Esophagus squamous epithelium (tissue), 5 donors: ENCODE measurements around the gene LTBP1. TPM values are rescaled to one million over a fixed set of nuclear protein-coding genes. Genes with fewer than 3 reads are reported as not detected.

Experiments
- DNase-seq: peaks from one replicate; lab custom pipeline; 2025; lab: John Stamatoyannopoulos, UW
- H3K27ac ChIP-seq, 4 donors: fragments of 200-600 bp; sonication (generic); one replicate each; pipeline ENCODE4 v1.5.1; 2016 to 2019; ENCODE audit warnings: mild to moderate bottlenecking in 1 of 4
- H3K27me3 ChIP-seq, 4 donors: fragments of 200-600 bp; sonication (generic); 1 replicate in 3 of 4; 2 replicates in 1 of 4; pipeline versions ENCODE4 v1.5.1 to v1.6.0; 2017 to 2021; ENCODE audit warnings: antibody characterized with exemption in 1 of 4
- H3K36me3 ChIP-seq, 3 donors: fragments of 200-600 bp; sonication (generic); one replicate each; pipeline ENCODE4 v1.5.1; 2016 to 2019
- H3K4me1 ChIP-seq, 3 donors: fragments of 200-600 bp; sonication (generic); one replicate each; pipeline ENCODE4 v1.5.1; 2017 to 2019
- H3K4me3 ChIP-seq, 4 donors: fragments of 200-600 bp; sonication (generic); 1 replicate in 3 of 4; 2 replicates in 1 of 4; pipeline ENCODE4 v1.5.1; 2016 to 2019; ENCODE audit warnings: mild to moderate bottlenecking in 2 of 4, moderate library complexity in 1 of 4
- H3K9me3 ChIP-seq, 3 donors: fragments of 200-600 bp; sonication (generic); one replicate each; pipeline ENCODE4 v1.5.1; 2016 to 2019
- POLR2A ChIP-seq, 4 donors: fragments of 450-650 bp; IDR thresholded peaks; one replicate each; pipeline ENCODE4 v1.6.1; 2017; ENCODE audit warnings: antibody characterized with exemption in 4 of 4, mild to moderate bottlenecking in 4 of 4, moderate library complexity in 3 of 4
- WGBS, 2 donors: methylation state at CpG; one replicate each; pipeline ENCODE4 v1.1.5; 2018; 5-methylcytosine and 5-hydroxymethylcytosine counted together
- intact Hi-C: fragments of 100-400 bp; cut with DNase I; formaldehyde crosslinking; loops from one replicate; pipeline ENCODE4 v1.15.0; 2022
- total RNA-seq, 4 donors: library from RNA; depleted of rRNA; stranded (reverse); fragments of >200 nt; gene quantifications; one replicate each; pipeline ENCODE4 v1.1.0, GENCODE V29; 2016
- TF ChIP-seq, protein P1 (sequence below), 6 experiments: fragments of 450-650 bp in 4 of 6; fragments of 200-600 bp in 2 of 6; sonication (generic) in 2 of 6; IDR thresholded peaks; one replicate each; pipeline ENCODE4 v1.5.1; 2016 to 2019; ENCODE audit warnings: antibody characterized with exemption in 6 of 6, mild to moderate bottlenecking in 4 of 6, moderate library complexity in 4 of 6
- donor health status: DM: yes; HTN: yes; CAD: no.

LTBP1 gene
- total RNA-seq, 4 donors from 2014 or later: 5.5 to 69.4 (median 32.6) TPM

- no peak for TF ChIP-seq POLR2A (IDR thresholded peaks at IDR 0.05)
- TF ChIP-seq, protein P1, sequence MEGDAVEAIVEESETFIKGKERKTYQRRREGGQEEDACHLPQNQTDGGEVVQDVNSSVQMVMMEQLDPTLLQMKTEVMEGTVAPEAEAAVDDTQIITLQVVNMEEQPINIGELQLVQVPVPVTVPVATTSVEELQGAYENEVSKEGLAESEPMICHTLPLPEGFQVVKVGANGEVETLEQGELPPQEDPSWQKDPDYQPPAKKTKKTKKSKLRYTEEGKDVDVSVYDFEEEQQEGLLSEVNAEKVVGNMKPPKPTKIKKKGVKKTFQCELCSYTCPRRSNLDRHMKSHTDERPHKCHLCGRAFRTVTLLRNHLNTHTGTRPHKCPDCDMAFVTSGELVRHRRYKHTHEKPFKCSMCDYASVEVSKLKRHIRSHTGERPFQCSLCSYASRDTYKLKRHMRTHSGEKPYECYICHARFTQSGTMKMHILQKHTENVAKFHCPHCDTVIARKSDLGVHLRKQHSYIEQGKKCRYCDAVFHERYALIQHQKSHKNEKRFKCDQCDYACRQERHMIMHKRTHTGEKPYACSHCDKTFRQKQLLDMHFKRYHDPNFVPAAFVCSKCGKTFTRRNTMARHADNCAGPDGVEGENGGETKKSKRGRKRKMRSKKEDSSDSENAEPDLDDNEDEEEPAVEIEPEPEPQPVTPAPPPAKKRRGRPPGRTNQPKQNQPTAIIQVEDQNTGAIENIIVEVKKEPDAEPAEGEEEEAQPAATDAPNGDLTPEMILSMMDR (IDR thresholded peaks at IDR 0.05): no peak
- Histone ChIP-seq H3K4me1 (peaks cover 0 to 42% (median 7%) of the 10 kb centered on the region in 3 donors), H3K9me3 (no peaks in the 10 kb centered on the region), H3K36me3 (no peaks in the 10 kb centered on the region), H3K27me3 (peaks cover 0 to 18% (median 0%) of the 10 kb centered on the region in 4 donors), H3K4me3 (no peak overlapping the region), H3K27ac (no peak overlapping the region)
- intact Hi-C loops: no loop called here
- DNase-seq: no peak
- WGBS, 2 donors: 87 to 90% methylated on average over 6 to 8 of the region's 8 CpGs
Observed at GRCh38 chr2:32941944-32942690, 4.6 kb upstream of the LTBP1 start.

- DNase-seq: no peak
- H3K4me1 ChIP-seq: peaks cover 0 to 42% (median 7%) of the 10 kb centered on the region in 3 donors
- H3K4me3 ChIP-seq: no peak overlapping the region
- intact Hi-C loops: no loop called here
- H3K36me3 ChIP-seq: no peaks in the 10 kb centered on the region
- H3K27ac ChIP-seq: no peak overlapping the region
- WGBS, 2 donors: 64 to 72% methylated on average over 4 of the region's 4 CpGs
- H3K27me3 ChIP-seq: peaks cover 0 to 22% (median 0%) of the 10 kb centered on the region in 4 donors
- TF ChIP-seq, protein P1 (IDR thresholded peaks at IDR 0.05): no peak
- no peak for TF ChIP-seq POLR2A (IDR thresholded peaks at IDR 0.05)
- H3K9me3 ChIP-seq: no peaks in the 10 kb centered on the region
Observed at GRCh38 chr2:32942793-32943485, 3.8 kb upstream of the LTBP1 start.

DNA sequence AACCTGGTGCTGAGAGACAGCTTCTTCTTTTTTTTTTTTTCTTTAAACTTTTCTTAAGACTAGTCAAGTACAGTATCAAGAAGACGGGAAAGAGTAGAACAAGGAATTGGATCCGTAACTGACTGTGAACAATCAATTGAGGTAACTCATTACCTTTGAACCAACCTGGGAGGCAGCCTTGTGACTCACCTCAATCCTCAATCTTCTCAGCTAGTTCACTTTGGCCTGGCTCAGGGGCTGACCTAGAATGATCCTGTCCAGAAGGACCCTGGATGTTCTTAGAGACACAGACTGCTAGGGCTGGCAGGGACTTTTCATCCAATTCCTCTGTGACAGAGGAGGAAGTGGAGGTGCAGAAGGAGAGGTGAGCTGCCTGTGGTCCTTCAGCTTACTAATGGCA lies 1.5 kb upstream of the LTBP1 start:
- DNase-seq: no peak
- H3K27ac ChIP-seq: no peak overlapping the region
- no peak overlapping the region for H3K4me3 ChIP-seq
- peaks cover 0 to 29% (median 0%) of the 10 kb centered on the region in 4 donors for H3K27me3 ChIP-seq
- no peak for TF ChIP-seq POLR2A (IDR thresholded peaks at IDR 0.05)
- TF ChIP-seq, protein P1 (IDR thresholded peaks at IDR 0.05): no peak
- H3K9me3 ChIP-seq: no peaks in the 10 kb centered on the region
- H3K4me1 ChIP-seq: peaks cover 0 to 35% (median 7%) of the 10 kb centered on the region in 3 donors
- intact Hi-C loops: no loop called here
- 89 to 93% methylated on average over 2 of the region's 2 CpGs for WGBS, 2 donors
- no peaks in the 10 kb centered on the region for H3K36me3 ChIP-seq

- 0% methylated on average over 3 of the region's 52 CpGs; no CpG with 5 or more reads in 1 of the 2 donors for WGBS, 2 donors
- H3K4me1 ChIP-seq: peaks cover 0 to 35% (median 7%) of the 10 kb centered on the region in 3 donors
- TF ChIP-seq POLR2A (IDR thresholded peaks at IDR 0.05): no peak
- TF ChIP-seq, protein P1 (IDR thresholded peaks at IDR 0.05): no peak
- H3K36me3 ChIP-seq: no peaks in the 10 kb centered on the region
- H3K27ac ChIP-seq: peak overlapping the region; percentile 82 to 89 (median 84)
- H3K27me3 ChIP-seq: peaks cover 0 to 29% (median 0%) of the 10 kb centered on the region in 4 donors
- DNase-seq: no peak
- H3K9me3 ChIP-seq: no peaks in the 10 kb centered on the region
- intact Hi-C loops: no loop called here
- peak overlapping the region; percentile 66 to 92 (median 88) for H3K4me3 ChIP-seq
Observed at GRCh38 chr2:32947076-32947483, 327 bp downstream of the LTBP1 start.
